Measurements from ENCODE around the gene FAM50B.

Gene FAM50B

DNA sequence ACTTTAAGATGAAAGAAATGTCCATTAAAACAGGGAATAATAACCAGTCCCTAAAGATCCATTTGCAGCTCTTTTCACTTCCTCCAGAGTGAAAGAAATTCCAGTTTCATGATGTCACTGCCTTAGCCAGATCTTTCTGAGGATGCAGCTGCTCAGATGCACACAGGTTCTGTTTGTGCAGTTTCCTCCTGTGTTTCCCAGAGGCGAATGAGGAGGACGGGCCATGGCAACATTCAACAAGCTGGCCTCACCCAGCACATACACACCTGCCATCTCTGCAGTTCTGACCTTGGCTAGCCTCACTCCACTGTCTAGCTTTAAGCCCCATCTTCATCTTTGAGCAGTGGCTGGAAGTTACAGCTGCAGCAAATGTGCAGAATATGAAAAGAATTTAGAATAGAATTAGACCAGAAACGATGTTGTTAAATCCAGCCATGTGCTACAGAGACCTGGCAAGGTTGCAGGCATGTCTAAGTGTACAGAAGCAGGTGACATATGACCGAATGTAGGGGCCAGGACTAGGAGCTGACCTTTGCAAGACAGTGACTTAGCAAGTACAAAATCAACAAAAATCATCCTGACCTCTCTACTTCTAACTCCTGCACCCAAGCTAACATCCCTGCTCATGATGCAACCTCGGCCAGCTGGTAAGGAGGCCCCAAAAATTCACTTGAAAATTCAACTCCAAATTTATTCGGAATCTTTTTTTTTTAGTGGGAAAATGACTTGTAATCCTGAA is 35.0 kb downstream of the FAM50B start:
- no peak overlapping the region for H3K27ac ChIP-seq (ENCODE audit: low read depth, low read length)
- no peaks in the 10 kb centered on the region for H3K79me2 ChIP-seq (ENCODE audit: control insufficient read depth, low read length)
- no peaks in the 10 kb centered on the region for H4K20me1 ChIP-seq (ENCODE audit: control insufficient read depth, insufficient read depth, low read depth, low read length)
- TF ChIP-seq, protein P1, sequence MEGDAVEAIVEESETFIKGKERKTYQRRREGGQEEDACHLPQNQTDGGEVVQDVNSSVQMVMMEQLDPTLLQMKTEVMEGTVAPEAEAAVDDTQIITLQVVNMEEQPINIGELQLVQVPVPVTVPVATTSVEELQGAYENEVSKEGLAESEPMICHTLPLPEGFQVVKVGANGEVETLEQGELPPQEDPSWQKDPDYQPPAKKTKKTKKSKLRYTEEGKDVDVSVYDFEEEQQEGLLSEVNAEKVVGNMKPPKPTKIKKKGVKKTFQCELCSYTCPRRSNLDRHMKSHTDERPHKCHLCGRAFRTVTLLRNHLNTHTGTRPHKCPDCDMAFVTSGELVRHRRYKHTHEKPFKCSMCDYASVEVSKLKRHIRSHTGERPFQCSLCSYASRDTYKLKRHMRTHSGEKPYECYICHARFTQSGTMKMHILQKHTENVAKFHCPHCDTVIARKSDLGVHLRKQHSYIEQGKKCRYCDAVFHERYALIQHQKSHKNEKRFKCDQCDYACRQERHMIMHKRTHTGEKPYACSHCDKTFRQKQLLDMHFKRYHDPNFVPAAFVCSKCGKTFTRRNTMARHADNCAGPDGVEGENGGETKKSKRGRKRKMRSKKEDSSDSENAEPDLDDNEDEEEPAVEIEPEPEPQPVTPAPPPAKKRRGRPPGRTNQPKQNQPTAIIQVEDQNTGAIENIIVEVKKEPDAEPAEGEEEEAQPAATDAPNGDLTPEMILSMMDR (IDR thresholded peaks at IDR 0.05; ENCODE audit: low read depth, low read length, poor library complexity, severe bottlenecking), result no peak
- TF ChIP-seq EZH2phosphoT487 (IDR thresholded peaks at IDR 0.05; ENCODE audit: borderline replicate concordance, low read length), result no peak
- no peak overlapping the region for H3K4me2 ChIP-seq (ENCODE audit: low read length)
- H3K9me3 ChIP-seq (ENCODE audit: control insufficient read depth, insufficient read depth, low read length), result no peaks in the 10 kb centered on the region
- H3K36me3 ChIP-seq (ENCODE audit: control insufficient read depth, low read length), result no peaks in the 10 kb centered on the region
- H3F3A ChIP-seq (ENCODE audit: control insufficient read depth, insufficient read depth), result no peaks in the 10 kb centered on the region
- no peaks in the 10 kb centered on the region for H3K4me1 ChIP-seq (ENCODE audit: control insufficient read depth, low read length)
- peaks cover 5% of the 10 kb centered on the region for H3K27me3 ChIP-seq (ENCODE audit: control insufficient read depth, low read length)
- no peaks in the 10 kb centered on the region for H3K9me2 ChIP-seq (replicated peaks; ENCODE audit: control insufficient read depth, low read length)
- H3K4me3 ChIP-seq (ENCODE audit: low read length), result no peak overlapping the region

DNA sequence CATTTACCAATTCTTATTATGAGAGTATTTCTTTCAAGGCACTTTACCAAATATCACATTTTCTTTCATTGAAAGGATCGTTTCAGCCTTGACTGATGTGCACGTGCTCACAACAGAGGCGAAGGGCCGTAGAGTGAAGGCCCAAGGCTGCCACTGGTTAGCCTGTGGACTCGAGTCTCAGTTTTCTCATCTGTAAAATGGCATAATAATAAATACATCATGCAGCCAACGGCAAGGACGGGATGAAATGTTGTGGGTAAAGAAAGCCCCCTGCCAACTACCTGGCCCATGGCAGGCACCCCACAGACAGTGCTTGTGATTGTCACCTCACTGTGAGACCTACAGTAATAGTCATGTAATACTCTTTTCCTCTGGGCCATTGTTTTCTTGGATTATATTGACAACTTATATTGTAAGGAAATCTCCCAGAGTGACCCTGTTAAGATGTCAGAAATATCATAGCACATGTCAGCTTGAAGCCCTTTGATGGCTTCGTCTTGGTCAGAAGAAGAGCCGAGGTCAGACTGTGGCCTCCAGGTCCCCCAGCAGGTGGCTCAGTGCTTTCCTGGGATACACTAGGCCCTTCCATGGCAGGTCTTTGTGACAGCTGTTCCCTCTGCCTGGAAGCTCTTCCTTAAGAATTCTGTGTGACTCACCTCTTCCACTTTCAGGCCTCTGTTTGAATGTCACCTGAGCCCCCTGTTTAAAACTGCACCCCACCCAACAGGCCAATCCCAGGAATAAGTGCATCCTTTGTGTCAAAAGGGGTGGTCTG is 36.3 kb downstream of the FAM50B start:
- Histone ChIP-seq H3K4me3 (ENCODE audit: low read length) (no peak overlapping the region), H3K36me3 (ENCODE audit: control insufficient read depth, low read length) (no peaks in the 10 kb centered on the region), H3K4me1 (ENCODE audit: control insufficient read depth, low read length) (no peaks in the 10 kb centered on the region), H3F3A (ENCODE audit: control insufficient read depth, insufficient read depth) (no peaks in the 10 kb centered on the region), H3K4me2 (ENCODE audit: low read length) (no peak overlapping the region), H4K20me1 (ENCODE audit: control insufficient read depth, insufficient read depth, low read depth, low read length) (no peaks in the 10 kb centered on the region), H3K27ac (ENCODE audit: low read depth, low read length) (no peak overlapping the region), H3K27me3 (ENCODE audit: control insufficient read depth, low read length) (peaks cover 5% of the 10 kb centered on the region), H3K9me2 (replicated peaks; ENCODE audit: control insufficient read depth, low read length) (no peaks in the 10 kb centered on the region), H3K9me3 (ENCODE audit: control insufficient read depth, insufficient read depth, low read length) (no peaks in the 10 kb centered on the region), H3K79me2 (ENCODE audit: control insufficient read depth, low read length) (no peaks in the 10 kb centered on the region)
- TF ChIP-seq, protein P1 (IDR thresholded peaks at IDR 0.05; ENCODE audit: low read depth, low read length, poor library complexity, severe bottlenecking), result no peak
- no peak for TF ChIP-seq EZH2phosphoT487 (IDR thresholded peaks at IDR 0.05; ENCODE audit: borderline replicate concordance, low read length)

DNA sequence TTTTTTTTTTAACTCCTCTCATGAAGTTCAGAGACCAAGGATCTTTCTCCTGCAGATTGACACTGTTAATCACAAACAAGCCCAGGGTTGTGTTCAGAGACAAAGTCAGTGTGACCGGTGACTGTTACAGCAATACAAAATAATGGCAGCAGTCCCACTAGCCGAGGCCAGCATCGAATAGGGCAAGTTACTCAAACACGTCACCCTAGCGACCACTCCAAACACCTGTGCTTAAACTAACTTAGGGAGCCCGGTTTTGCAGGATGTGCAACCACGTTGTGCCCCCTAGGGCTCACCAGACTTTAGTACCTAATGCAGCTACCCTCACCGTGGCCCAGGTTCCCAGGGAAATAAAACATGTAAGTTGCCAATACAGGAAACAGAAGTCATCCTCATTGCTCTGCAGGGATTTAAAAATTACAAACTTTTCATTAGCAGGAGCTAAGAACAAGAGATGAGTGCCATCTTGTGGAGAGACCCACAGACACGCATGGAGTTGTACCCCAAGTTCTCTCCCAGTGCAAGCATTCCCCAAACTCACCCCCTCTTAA is 38.1 kb downstream of the FAM50B start:
- Histone ChIP-seq H3K4me1 (ENCODE audit: control insufficient read depth, low read length) (no peaks in the 10 kb centered on the region), H3K9me3 (ENCODE audit: control insufficient read depth, insufficient read depth, low read length) (no peaks in the 10 kb centered on the region), H3K4me2 (ENCODE audit: low read length) (no peak overlapping the region), H3K4me3 (ENCODE audit: low read length) (no peak overlapping the region), H3K9me2 (replicated peaks; ENCODE audit: control insufficient read depth, low read length) (no peaks in the 10 kb centered on the region), H3K27me3 (ENCODE audit: control insufficient read depth, low read length) (peaks cover 5% of the 10 kb centered on the region), H3F3A (ENCODE audit: control insufficient read depth, insufficient read depth) (no peaks in the 10 kb centered on the region), H4K20me1 (ENCODE audit: control insufficient read depth, insufficient read depth, low read depth, low read length) (no peaks in the 10 kb centered on the region), H3K27ac (ENCODE audit: low read depth, low read length) (no peak overlapping the region), H3K79me2 (ENCODE audit: control insufficient read depth, low read length) (no peaks in the 10 kb centered on the region), H3K36me3 (ENCODE audit: control insufficient read depth, low read length) (no peaks in the 10 kb centered on the region)
- TF ChIP-seq, protein P1 (IDR thresholded peaks at IDR 0.05; ENCODE audit: low read depth, low read length, poor library complexity, severe bottlenecking), result peak; percentile 47
- TF ChIP-seq EZH2phosphoT487 (IDR thresholded peaks at IDR 0.05; ENCODE audit: borderline replicate concordance, low read length), result no peak
